Caco-2 (cell line): Measurements from ENCODE around the gene TSHZ3. TPM values are rescaled to one million over a fixed set of nuclear protein-coding genes. Genes with fewer than 3 reads are reported as not detected.

Source experiments
- BruUV-seq: library from RNA; stranded (reverse); fragments of 400-500 nt; replicated peaks from 2 replicates; lab custom pipeline; 2021; lab: Mats Ljungman, UMichigan
- CTCF ChIA-PET: fragments of 300-600 bp; sonication (Branson Sonifier 250); formaldehyde crosslinking; loops from one replicate; lab custom pipeline; 2022; ENCODE audit warnings: antibody characterized with exemption; lab: Charles Lee
- POLR2A ChIA-PET: fragments of 300-600 bp; sonication (Branson Sonifier 250); formaldehyde crosslinking; loops from one replicate; lab custom pipeline; 2022; ENCODE audit warnings: antibody characterized with exemption; lab: Charles Lee
- DNase-seq, 2 experiments: peaks; one replicate each; pipeline versions ENCODE4 v3.0.0 to v3.0.0-alpha.2; 2020 to 2022
- H3K27me3 ChIP-seq: replicated peaks from 2 replicates; pipeline ENCODE4 v1.6.0; 2011; ENCODE audit warnings: low read length; ENCODE audit not compliant: control insufficient read depth, insufficient read depth
- H3K36me3 ChIP-seq: 2 replicates; pipeline ENCODE4 v1.5.1; 2011; ENCODE audit warnings: low read length; ENCODE audit not compliant: control insufficient read depth, insufficient read depth
- H3K4me1 ChIP-seq: fragments of 250-450 bp; sonication (Bioruptor Pico); 2 replicates; pipeline ENCODE4 v1.5.1; 2020; ENCODE audit warnings: mild to moderate bottlenecking
- H3K4me3 ChIP-seq: 2 replicates; pipeline ENCODE4 v1.5.1; 2011; ENCODE audit warnings: low read depth, mild to moderate bottlenecking, control low read depth, low read length
- H3K9me3 ChIP-seq: fragments of 250-450 bp; sonication (Bioruptor Pico); 2 replicates; pipeline ENCODE4 v1.5.1; 2020; ENCODE audit warnings: mild to moderate bottlenecking, moderate library complexity
- H3K27ac Mint-ChIP-seq: one replicate; pipeline ENCODE4 v1.8.0; 2022; ENCODE audit warnings: mixed read lengths; ENCODE audit not compliant: unreplicated experiment
- H3K27me3 Mint-ChIP-seq: one replicate; pipeline ENCODE4 v1.8.0; 2022; ENCODE audit warnings: mixed read lengths; ENCODE audit not compliant: insufficient read depth, unreplicated experiment
- H3K36me3 Mint-ChIP-seq: one replicate; pipeline ENCODE4 v1.8.0; 2022; ENCODE audit warnings: mild to moderate bottlenecking, mixed read lengths; ENCODE audit not compliant: insufficient read depth, unreplicated experiment
- H3K4me1 Mint-ChIP-seq: one replicate; pipeline ENCODE4 v1.8.0; 2022; ENCODE audit warnings: low read depth, mixed read lengths; ENCODE audit not compliant: unreplicated experiment
- H3K4me3 Mint-ChIP-seq: one replicate; pipeline ENCODE4 v1.8.0; 2022; ENCODE audit warnings: mild to moderate bottlenecking, moderate library complexity, mixed read lengths; ENCODE audit not compliant: unreplicated experiment
- H3K9me3 Mint-ChIP-seq: one replicate; pipeline ENCODE4 v1.8.0; 2022; ENCODE audit warnings: mixed read lengths; ENCODE audit not compliant: unreplicated experiment
- CTCF ChIP-seq, 2 experiments: fragments of 200-600 bp in 1 of 2; IDR thresholded peaks; 1 replicate in 1 of 2; 2 replicates in 1 of 2; pipeline versions ENCODE4 v1.5.1 to v1.8.0; 2011 to 2022; ENCODE audit warnings: antibody characterized with exemption in 1 of 2, control low read depth in 1 of 2, inconsistent platforms in 1 of 2, low read depth in 1 of 2, low read length in 1 of 2, mild to moderate bottlenecking in 1 of 2, moderate library complexity in 1 of 2; ENCODE audit not compliant: insufficient read depth in 1 of 2, severe bottlenecking in 1 of 2, unreplicated experiment in 1 of 2
- intact Hi-C: fragments of 100-400 bp; cut with micrococcal nuclease; formaldehyde crosslinking; loops from one replicate; pipeline ENCODE4 v1.10.0; 2022; ENCODE audit not compliant: unreplicated experiment
- total RNA-seq: library from RNA; stranded (reverse); gene quantifications from 2 replicates; pipeline ENCODE4 v1.2.3, GENCODE V29; 2022

Gene TSHZ3
- total RNA-seq, 1 experiment from 2014 or later, result not detected

DNA sequence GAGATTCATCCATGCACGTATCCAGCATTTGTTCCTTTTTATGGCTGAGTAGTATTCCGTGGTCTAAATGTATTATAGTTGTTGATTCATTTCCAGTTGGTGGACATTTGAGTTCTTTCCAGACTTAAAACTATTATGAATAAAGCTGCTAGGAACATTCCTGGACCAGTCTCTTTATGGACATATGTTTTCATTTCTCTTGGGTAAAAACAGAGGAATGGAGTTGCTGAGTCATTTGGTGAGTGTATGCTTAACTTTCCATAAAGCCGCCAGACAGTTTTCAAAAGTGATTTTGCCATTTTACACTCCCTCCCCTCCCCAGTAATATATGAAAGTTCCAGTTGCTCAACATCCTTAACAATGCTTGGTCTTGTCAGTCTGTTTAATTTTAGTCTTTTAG, 116.4 kb downstream of the TSHZ3 start:
- BruUV-seq, result no TSS peak
- POLR2A ChIA-PET, result interaction anchor here (0.5 kb wide), 1 partner anchor 1502 kb away, joined by 3 read pairs; no protein-coding TSS in a partner anchor
- intact Hi-C loops, result no loop called here
- Histone ChIP-seq H3K4me3 (no peak overlapping the region), H3K4me1 (no peaks in the 10 kb centered on the region), H3K9me3 (peaks cover 3% of the 10 kb centered on the region; the same call in 1 of the 2 replicates), H3K27me3 (no peaks in the 10 kb centered on the region), H3K36me3 (no peaks in the 10 kb centered on the region)
- TF ChIP-seq CTCF (IDR thresholded peaks at IDR 0.05; ENCODE audit: insufficient read depth in 1 of 2, low read depth in 1 of 2, low read length in 1 of 2, severe bottlenecking in 1 of 2, unreplicated experiment in 1 of 2), result no peak
- Mint-ChIP-seq H3K9me3 (no peaks in the 10 kb centered on the region), H3K27ac (no peak overlapping the region), H3K27me3 (peaks cover 4% of the 10 kb centered on the region), H3K36me3 (no peaks in the 10 kb centered on the region), H3K4me3 (no peak overlapping the region), H3K4me1 (no peaks in the 10 kb centered on the region)
- DNase-seq, result no peak
- CTCF ChIA-PET, result no interaction called here

DNA sequence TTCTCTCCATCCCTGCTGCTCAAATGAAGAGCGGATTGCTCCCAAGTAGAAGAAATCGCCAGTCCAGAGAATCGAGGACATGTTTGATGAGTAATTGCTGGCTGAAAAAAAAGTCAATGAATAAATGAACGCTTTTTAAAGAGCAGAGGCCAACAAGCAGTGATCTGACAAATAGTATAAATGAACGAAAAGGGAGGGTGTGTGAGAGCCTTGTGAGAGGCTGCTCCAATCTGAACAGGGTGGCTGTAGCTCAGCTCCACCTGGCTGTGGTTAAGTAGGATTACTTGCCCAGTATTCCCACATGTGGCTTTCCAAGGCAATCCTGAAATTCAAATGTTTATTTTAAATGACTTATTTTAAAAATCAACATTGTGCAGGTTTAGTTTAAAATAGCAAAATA, 117.1 kb downstream of the TSHZ3 start:
- Mint-ChIP-seq H3K4me3 (no peak overlapping the region), H3K27me3 (peaks cover 4% of the 10 kb centered on the region), H3K36me3 (no peaks in the 10 kb centered on the region), H3K9me3 (peaks cover 6% of the 10 kb centered on the region), H3K4me1 (no peaks in the 10 kb centered on the region), H3K27ac (no peak overlapping the region)
- DNase-seq, result no peak
- Histone ChIP-seq H3K36me3 (no peaks in the 10 kb centered on the region), H3K4me3 (no peak overlapping the region), H3K27me3 (no peaks in the 10 kb centered on the region), H3K4me1 (no peaks in the 10 kb centered on the region), H3K9me3 (no peaks in the 10 kb centered on the region)
- no TSS peak for BruUV-seq
- CTCF ChIA-PET, result no interaction called here
- TF ChIP-seq CTCF (IDR thresholded peaks at IDR 0.05; ENCODE audit: insufficient read depth in 1 of 2, low read depth in 1 of 2, low read length in 1 of 2, severe bottlenecking in 1 of 2, unreplicated experiment in 1 of 2), result no peak
- intact Hi-C loops, result no loop called here
- POLR2A ChIA-PET, result interaction anchor here (0.5 kb wide), 1 partner anchor 1502 kb away, joined by 3 read pairs; no protein-coding TSS in a partner anchor

DNA sequence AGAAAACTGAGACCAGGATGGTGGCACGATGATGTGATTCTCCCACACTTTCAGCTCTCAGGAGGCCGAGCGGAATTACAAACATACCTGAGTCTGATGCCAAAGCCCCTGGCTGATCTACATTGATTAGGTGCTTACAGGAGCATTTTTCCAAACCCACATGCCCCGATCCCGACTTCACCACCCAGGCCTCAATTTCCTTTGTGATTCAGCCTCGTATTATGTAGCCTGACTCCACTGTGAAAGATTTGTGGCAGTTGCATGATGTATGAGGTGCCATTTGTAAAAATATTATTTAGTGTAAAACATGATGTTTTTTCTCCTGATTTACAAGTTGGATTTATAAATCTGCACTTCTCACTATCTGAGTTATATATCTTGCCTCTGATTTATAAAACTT, 118.0 kb downstream of the TSHZ3 start:
- H3K4me3 ChIP-seq, result no peak overlapping the region
- Mint-ChIP-seq H3K27ac (no peak overlapping the region), H3K4me3 (no peak overlapping the region), H3K9me3 (peaks cover 14% of the 10 kb centered on the region), H3K27me3 (peaks cover 4% of the 10 kb centered on the region), H3K4me1 (no peaks in the 10 kb centered on the region), H3K36me3 (no peaks in the 10 kb centered on the region)
- TF ChIP-seq CTCF (IDR thresholded peaks at IDR 0.05; ENCODE audit: insufficient read depth in 1 of 2, low read depth in 1 of 2, low read length in 1 of 2, severe bottlenecking in 1 of 2, unreplicated experiment in 1 of 2), result no peak
- ChIA-PET CTCF (no interaction called here), POLR2A (no interaction called here)
- H3K27me3 ChIP-seq, result no peaks in the 10 kb centered on the region
- intact Hi-C loops, result no loop called here
- H3K36me3 ChIP-seq, result no peaks in the 10 kb centered on the region
- BruUV-seq, result no TSS peak
- no peaks in the 10 kb centered on the region for H3K4me1 ChIP-seq
- H3K9me3 ChIP-seq, result no peaks in the 10 kb centered on the region
- DNase-seq, result no peak
